Glutamatergic neuron (in vitro differentiated cells): ENCODE measurements around the gene COL15A1. TPM values are rescaled to one million over a fixed set of nuclear protein-coding genes. Genes with fewer than 3 reads are reported as not detected.

Experiments used
- DNase-seq: peaks from one replicate; pipeline ENCODE4 v3.0.0; 2022
- H3K27ac Mint-ChIP-seq: one replicate; pipeline ENCODE4 v1.8.0; 2020; ENCODE audit warnings: mild to moderate bottlenecking, mixed read lengths, inconsistent platforms; ENCODE audit not compliant: unreplicated experiment
- H3K27me3 Mint-ChIP-seq: one replicate; pipeline ENCODE4 v1.8.0; 2020; ENCODE audit warnings: mild to moderate bottlenecking, moderate library complexity, mixed read lengths, inconsistent platforms; ENCODE audit not compliant: unreplicated experiment
- H3K36me3 Mint-ChIP-seq: one replicate; pipeline ENCODE4 v1.8.0; 2020; ENCODE audit warnings: mild to moderate bottlenecking, mixed read lengths, inconsistent platforms; ENCODE audit not compliant: unreplicated experiment
- H3K4me1 Mint-ChIP-seq: one replicate; pipeline ENCODE4 v1.8.0; 2020; ENCODE audit warnings: mild to moderate bottlenecking, low read depth, mixed read lengths, inconsistent platforms; ENCODE audit not compliant: unreplicated experiment
- H3K4me3 Mint-ChIP-seq: one replicate; pipeline ENCODE4 v1.8.0; 2020; ENCODE audit warnings: mild to moderate bottlenecking, mixed read lengths, inconsistent platforms; ENCODE audit not compliant: unreplicated experiment
- H3K9me3 Mint-ChIP-seq: one replicate; pipeline ENCODE4 v1.8.0; 2020; ENCODE audit warnings: mild to moderate bottlenecking, moderate library complexity, mixed read lengths, inconsistent platforms; ENCODE audit not compliant: unreplicated experiment
- total RNA-seq: library from RNA; stranded (reverse); fragmentation: NEBNext Ultra II Directional; extraction: Animal tissue kit (Norgen Biotek cat#: 25700); gene quantifications from one replicate; pipeline ENCODE4 v1.2.1, GENCODE V29; 2021; ENCODE audit not compliant: unreplicated experiment
- TF ChIP-seq, protein P1 (sequence below): fragments of 200-600 bp; sonication (generic); IDR thresholded peaks from one replicate; pipeline ENCODE4 v1.5.0; 2021; ENCODE audit not compliant: partially characterized antibody, unreplicated experiment

COL15A1 gene
- total RNA-seq, 1 donor from 2014 or later = not detected

- Mint-ChIP-seq H3K9me3 (peaks cover 2% of the 10 kb centered on the region), H3K27me3 (no peaks in the 10 kb centered on the region), H3K36me3 (no peaks in the 10 kb centered on the region), H3K4me1 (peaks cover 4% of the 10 kb centered on the region), H3K4me3 (no peak overlapping the region), H3K27ac (no peak overlapping the region)
- TF ChIP-seq, protein P1, sequence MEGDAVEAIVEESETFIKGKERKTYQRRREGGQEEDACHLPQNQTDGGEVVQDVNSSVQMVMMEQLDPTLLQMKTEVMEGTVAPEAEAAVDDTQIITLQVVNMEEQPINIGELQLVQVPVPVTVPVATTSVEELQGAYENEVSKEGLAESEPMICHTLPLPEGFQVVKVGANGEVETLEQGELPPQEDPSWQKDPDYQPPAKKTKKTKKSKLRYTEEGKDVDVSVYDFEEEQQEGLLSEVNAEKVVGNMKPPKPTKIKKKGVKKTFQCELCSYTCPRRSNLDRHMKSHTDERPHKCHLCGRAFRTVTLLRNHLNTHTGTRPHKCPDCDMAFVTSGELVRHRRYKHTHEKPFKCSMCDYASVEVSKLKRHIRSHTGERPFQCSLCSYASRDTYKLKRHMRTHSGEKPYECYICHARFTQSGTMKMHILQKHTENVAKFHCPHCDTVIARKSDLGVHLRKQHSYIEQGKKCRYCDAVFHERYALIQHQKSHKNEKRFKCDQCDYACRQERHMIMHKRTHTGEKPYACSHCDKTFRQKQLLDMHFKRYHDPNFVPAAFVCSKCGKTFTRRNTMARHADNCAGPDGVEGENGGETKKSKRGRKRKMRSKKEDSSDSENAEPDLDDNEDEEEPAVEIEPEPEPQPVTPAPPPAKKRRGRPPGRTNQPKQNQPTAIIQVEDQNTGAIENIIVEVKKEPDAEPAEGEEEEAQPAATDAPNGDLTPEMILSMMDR = no peak
- no peak for DNase-seq
Measured at GRCh38 chr9:98921732-98922131, 22.0 kb upstream of the COL15A1 start.

DNA sequence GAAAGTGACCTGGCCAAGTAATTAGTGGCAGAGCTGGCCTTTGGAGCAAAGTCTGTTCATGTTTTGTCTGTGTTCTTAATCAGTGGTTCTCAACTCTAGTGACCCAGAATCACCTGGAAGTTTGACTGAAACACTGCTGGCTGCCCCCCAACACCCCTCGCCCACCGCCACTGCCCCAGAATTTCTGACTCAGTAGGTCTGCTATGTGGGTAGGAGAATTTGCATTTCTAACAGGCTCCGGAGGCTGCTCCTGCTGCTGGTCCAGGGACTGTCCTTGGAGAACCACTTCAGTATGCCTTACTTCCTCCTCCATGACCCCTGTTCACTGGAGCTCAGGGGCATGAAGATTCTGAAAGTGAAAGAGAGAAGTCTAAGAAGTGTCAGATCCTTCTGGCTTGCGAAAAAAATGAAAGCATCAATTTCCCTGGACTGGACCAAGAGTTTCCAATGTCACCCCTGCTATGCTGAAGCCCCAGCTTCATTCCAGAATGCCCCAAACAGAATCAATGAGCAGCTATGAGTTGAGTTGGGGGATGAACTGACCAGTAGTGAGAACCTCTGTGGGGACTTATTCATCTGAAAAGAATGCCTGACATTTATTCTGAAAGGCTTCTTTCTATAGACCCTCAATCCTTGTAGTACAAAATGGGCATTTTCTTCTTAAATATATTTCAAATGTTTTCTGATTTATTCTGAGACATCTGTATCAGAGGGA lies 20.8 kb upstream of the COL15A1 start:
- Mint-ChIP-seq H3K4me3 (no peak overlapping the region), H3K36me3 (no peaks in the 10 kb centered on the region), H3K4me1 (peaks cover 4% of the 10 kb centered on the region), H3K27ac (no peak overlapping the region), H3K9me3 (peaks cover 2% of the 10 kb centered on the region), H3K27me3 (no peaks in the 10 kb centered on the region)
- TF ChIP-seq, protein P1 = no peak
- DNase-seq = no peak

DNA sequence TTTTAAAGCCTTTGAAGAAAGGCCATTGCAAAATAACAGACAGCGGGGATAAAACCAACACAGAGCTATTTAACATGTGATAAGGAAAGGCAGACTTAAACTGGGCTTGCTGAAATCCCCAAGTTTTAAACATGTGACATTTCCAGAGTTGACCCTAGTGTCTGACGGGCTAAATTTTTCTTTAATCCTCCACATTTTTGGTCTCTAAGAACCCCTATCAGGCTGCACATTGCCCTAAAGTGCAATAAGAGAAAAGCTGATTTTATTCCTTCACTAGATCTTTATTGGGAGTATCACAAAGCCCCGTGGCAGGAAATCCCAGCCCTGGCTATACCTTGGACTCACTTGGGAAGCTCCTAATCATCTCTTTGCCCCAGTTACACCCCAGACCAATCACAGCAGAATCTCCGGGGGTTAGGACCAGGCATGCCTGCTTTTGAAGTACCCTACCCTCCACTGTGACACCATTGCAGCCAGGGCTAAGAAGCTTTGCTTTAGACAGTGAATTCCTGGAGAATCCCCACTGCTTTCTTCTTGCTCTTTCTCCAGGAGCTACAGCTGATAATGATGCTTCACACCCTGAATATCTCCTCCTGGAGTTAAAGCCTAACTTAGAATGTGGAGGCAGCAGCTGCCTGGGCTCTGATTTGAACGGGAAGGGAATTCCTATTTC lies 20.1 kb upstream of the COL15A1 start:
- Mint-ChIP-seq H3K27me3 (no peaks in the 10 kb centered on the region), H3K4me3 (no peak overlapping the region), H3K4me1 (peaks cover 4% of the 10 kb centered on the region), H3K36me3 (no peaks in the 10 kb centered on the region), H3K9me3 (peaks cover 2% of the 10 kb centered on the region), H3K27ac (no peak overlapping the region)
- TF ChIP-seq, protein P1 = no peak
- no peak for DNase-seq

GRCh38 chr9:98924946-98925820 lies 18.5 kb upstream of the COL15A1 start:
- H3K4me1 Mint-ChIP-seq = peaks cover 4% of the 10 kb centered on the region
- H3K4me3 Mint-ChIP-seq = no peak overlapping the region
- H3K27me3 Mint-ChIP-seq = peaks cover 3% of the 10 kb centered on the region
- TF ChIP-seq, protein P1 = no peak
- no peak overlapping the region for H3K27ac Mint-ChIP-seq
- no peaks in the 10 kb centered on the region for H3K36me3 Mint-ChIP-seq
- DNase-seq = no peak
- H3K9me3 Mint-ChIP-seq = no peaks in the 10 kb centered on the region
